ENCODE data around the gene ZNF76.

- TF ChIP-seq CTCF (IDR thresholded peaks at IDR 0.05; ENCODE audit: low read length) (no peak), EZH2phosphoT487 (IDR thresholded peaks at IDR 0.05; ENCODE audit: low read length) (no peak)
These were observed 46.2 kb upstream of the ZNF76 start for GRCh38 chr6:35213298-35213791.

Data from MM.1S (cell line).